Activated CD8-positive, alpha-beta T cell treated with anti-CD3 and anti-CD28 coated beads, Interleukin-2, amount 10 ng/mL, durations not matched to agents 7 days and 5 days (primary cell): Measurements from ENCODE around the gene NYAP1. TPM values are rescaled to one million over a fixed set of nuclear protein-coding genes. Genes with fewer than 3 reads are reported as not detected.
"Not testable (repeated sequence)": the region's sequence is repeated elsewhere in the genome, so short reads cannot be mapped to it uniquely, and the experiment has no call there.

Experiments used
- ATAC-seq: fragments of 150-1000 bp; cut with Tn5 transposase; one replicate; pipeline ENCODE4 v1.10.0; 2021; ENCODE audit warnings: moderate library complexity
- CTCF ChIA-PET: fragments of 350-600 bp; sonication (Branson Sonifier 250); formaldehyde crosslinking; loops from one replicate; lab custom pipeline; 2021; ENCODE audit warnings: antibody characterized with exemption; lab: Charles Lee
- POLR2A ChIA-PET: fragments of 350-600 bp; sonication (Branson Sonifier 250); formaldehyde crosslinking; loops from one replicate; lab custom pipeline; 2021; ENCODE audit warnings: antibody characterized with exemption; lab: Charles Lee
- DNase-seq: peaks from one replicate; pipeline ENCODE4 v3.0.0-alpha.2; 2020
- H3K27ac Mint-ChIP-seq: one replicate; pipeline ENCODE4 v1.8.0; 2021; ENCODE audit warnings: mild to moderate bottlenecking, mixed read lengths
- H3K27me3 Mint-ChIP-seq: one replicate; pipeline ENCODE4 v1.8.0; 2021; ENCODE audit warnings: low read depth, mixed read lengths
- H3K36me3 Mint-ChIP-seq: one replicate; pipeline ENCODE4 v1.8.0; 2021; ENCODE audit warnings: low read depth, mixed read lengths
- H3K4me1 Mint-ChIP-seq: one replicate; pipeline ENCODE4 v1.8.0; 2021; ENCODE audit warnings: low read depth, mixed read lengths
- H3K4me3 Mint-ChIP-seq: one replicate; pipeline ENCODE4 v1.8.0; 2021; ENCODE audit warnings: mild to moderate bottlenecking, mixed read lengths
- H3K9me3 Mint-ChIP-seq: one replicate; pipeline ENCODE4 v1.8.0; 2022; ENCODE audit warnings: mixed read lengths; ENCODE audit not compliant: insufficient read depth
- total RNA-seq, 2 experiments: library from RNA; stranded (reverse); gene quantifications; one replicate each; pipeline ENCODE4 v1.2.3, GENCODE V29; 2021

NYAP1 gene
- total RNA-seq, 2 experiments from 2014 or later, result 0.23 TPM; not detected in 1

DNA sequence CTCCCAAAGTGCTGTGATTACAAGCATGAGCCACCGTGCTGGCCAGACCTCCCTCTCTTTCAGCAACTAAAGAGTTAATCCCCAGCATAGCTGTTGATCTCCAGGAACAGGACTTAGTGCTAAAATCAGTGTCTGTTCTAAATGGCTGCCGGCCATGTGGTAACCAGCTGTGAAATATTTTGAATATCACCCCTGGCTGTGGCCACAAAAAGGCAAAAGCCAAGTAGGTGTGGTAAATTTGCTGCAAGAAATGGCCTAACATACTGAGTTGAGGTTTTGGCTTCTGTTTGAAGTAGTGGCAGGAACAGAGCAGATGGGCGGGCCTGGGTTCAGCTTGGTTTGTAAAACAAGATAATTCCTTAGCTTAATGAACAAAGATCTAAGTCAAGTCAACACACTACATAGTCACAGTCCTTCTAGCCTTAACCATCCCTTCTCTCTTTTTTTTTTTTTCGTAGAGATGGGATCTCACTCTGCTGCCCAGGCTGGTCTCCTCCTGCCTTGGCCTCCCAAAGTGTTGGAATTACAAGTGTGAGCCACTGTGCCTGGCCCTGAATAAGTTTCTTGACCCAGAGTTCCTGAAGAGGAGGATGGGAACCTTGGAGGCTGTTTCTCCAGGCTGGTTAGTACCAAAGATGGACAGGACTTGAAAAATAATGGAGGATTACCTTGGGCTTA is 32.5 kb downstream of the NYAP1 start:
- Mint-ChIP-seq H3K27ac (peak overlapping the region; percentile 53), H3K9me3 (no peaks in the 10 kb centered on the region)

DNA sequence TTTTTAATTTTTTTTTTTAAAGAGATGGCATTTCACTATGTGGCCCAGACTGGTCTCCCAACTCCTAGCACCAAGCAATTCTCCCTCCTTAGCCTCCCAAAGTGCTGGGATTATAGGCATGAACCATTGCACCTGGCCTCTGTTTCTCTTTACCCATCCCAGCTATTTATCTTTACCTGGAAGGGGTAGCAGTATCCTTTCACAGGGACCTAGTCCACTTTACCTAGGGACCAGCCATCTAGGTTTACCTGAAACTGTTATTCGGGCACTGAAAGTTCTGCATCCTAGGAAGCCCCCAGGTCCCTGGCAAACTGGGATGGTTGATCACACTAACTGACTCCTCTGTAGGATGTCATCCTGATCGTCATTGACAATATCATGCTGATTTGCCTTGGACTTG is 33.6 kb downstream of the NYAP1 start:
- H3K4me1 Mint-ChIP-seq, result peaks cover 26% of the 10 kb centered on the region
- ATAC-seq, result no peak
- ChIA-PET CTCF (interaction anchor here (2.4 to 4.2 kb wide), 2 partner anchors 35 to 42 kb away, joined by 9 to 21 read pairs; no protein-coding TSS in a partner anchor), POLR2A (no interaction called here)
- no peak overlapping the region for H3K4me3 Mint-ChIP-seq
- H3K9me3 Mint-ChIP-seq, result no peaks in the 10 kb centered on the region
- H3K27me3 Mint-ChIP-seq, result no peaks in the 10 kb centered on the region
- no peaks in the 10 kb centered on the region for H3K36me3 Mint-ChIP-seq
- DNase-seq, result no peak
- no peak overlapping the region for H3K27ac Mint-ChIP-seq

More for the DNA sequence above, 32.5 kb downstream of the NYAP1 start:
- ChIA-PET POLR2A (interaction anchor here (0.5 to 1.2 kb wide), 5 partner anchors 29 to 328 kb away, joined by 3 to 7 read pairs (median 4); no protein-coding TSS in a partner anchor), CTCF (interaction anchor here (0.8 to 4.2 kb wide), 4 partner anchors 32 to 43 kb away, joined by 3 to 21 read pairs (median 4); partner anchors contain the start of gene TSC22D4)
- ATAC-seq, result peak; percentile 96
- Mint-ChIP-seq H3K36me3 (no peaks in the 10 kb centered on the region), H3K4me3 (peak overlapping the region; percentile 6), H3K27me3 (no peaks in the 10 kb centered on the region), H3K4me1 (peaks cover 26% of the 10 kb centered on the region)
- peak; percentile 84 for DNase-seq

DNA sequence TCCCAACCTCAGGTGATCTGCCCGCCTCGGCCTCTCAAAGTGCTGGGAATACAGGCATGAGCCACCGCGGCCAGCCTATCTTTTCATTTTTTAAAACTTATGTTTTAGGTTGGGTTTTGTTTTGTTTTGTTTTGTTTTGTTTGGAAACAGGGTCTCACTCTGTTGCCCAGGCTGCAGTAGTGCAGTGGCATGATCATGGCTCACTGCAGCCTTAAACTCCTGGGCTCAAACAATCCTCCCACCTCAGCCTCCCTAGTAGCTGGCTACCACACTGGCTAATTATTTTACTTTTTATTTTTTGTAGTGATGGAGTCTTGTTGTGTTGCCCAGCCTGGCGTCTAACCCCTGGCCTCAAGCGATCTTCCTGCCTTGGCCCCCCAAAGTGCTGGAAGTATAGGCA is 35.9 kb downstream of the NYAP1 start:
- Mint-ChIP-seq H3K36me3 (no peaks in the 10 kb centered on the region), H3K9me3 (no peaks in the 10 kb centered on the region), H3K27me3 (no peaks in the 10 kb centered on the region), H3K4me3 (no peak overlapping the region), H3K27ac (no peak overlapping the region), H3K4me1 (peaks cover 26% of the 10 kb centered on the region)
- CTCF ChIA-PET, result no interaction called here
- ATAC-seq (no peak), DNase-seq (no peak)
- POLR2A ChIA-PET, result no interaction called here

DNA sequence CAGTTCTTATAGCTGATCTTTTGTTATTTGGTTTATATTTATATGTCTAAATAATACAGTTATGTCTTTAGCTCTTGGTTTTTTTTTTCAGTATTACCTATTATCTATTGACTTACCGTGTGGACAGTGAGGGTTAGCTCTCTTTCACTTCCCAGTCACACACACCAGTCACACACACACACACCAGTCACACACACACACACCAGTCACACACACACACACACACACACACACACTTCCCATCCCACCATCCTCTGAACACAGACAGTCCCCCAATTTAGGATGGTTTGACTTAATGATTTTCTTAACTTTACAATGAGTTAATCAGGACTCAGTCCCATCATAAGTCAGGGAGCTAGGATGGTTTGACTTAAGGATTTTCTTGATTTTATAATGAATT is 36.4 kb downstream of the NYAP1 start:
- Mint-ChIP-seq H3K4me3 (no peak overlapping the region), H3K27ac (no peak overlapping the region), H3K36me3 (no peaks in the 10 kb centered on the region), H3K27me3 (no peaks in the 10 kb centered on the region), H3K4me1 (peaks cover 23% of the 10 kb centered on the region), H3K9me3 (no peaks in the 10 kb centered on the region)
- DNase-seq (no peak), ATAC-seq (no peak)
- CTCF ChIA-PET, result interaction anchor here (1.3 kb wide), 1 partner anchor 37 kb away, joined by 3 read pairs; no protein-coding TSS in a partner anchor
- POLR2A ChIA-PET, result interaction anchor here (0.7 kb wide), 1 partner anchor 100 kb away, joined by 4 read pairs; no protein-coding TSS in a partner anchor

DNA sequence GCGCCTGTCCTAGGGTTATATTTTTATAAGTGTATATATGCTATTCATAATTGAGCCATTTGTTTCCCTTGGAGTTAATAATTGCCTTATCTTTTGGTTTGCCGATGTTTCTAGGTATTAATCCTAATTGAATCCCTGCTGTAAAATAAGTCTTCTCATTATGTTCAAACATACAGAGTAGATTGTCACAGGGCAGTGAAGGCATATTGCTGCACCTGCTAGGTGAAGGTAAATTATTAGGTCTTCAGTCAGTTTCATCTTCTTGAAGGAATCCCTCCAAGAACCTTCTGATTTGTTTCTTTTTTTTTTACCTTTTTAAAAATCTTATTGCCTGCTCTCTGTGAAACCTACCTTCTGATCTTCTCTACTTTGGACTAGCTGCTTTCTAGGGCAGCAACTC is 37.3 kb downstream of the NYAP1 start:
- ChIA-PET CTCF (interaction anchor here (1.3 kb wide), 1 partner anchor 38 kb away, joined by 3 read pairs; no protein-coding TSS in a partner anchor), POLR2A (no interaction called here)
- no peaks in the 10 kb centered on the region for H3K9me3 Mint-ChIP-seq
- no peaks in the 10 kb centered on the region for H3K27me3 Mint-ChIP-seq
- H3K4me3 Mint-ChIP-seq, result no peak overlapping the region
- no peaks in the 10 kb centered on the region for H3K36me3 Mint-ChIP-seq
- DNase-seq, result no peak
- no peak for ATAC-seq
- peaks cover 14% of the 10 kb centered on the region for H3K4me1 Mint-ChIP-seq
- no peak overlapping the region for H3K27ac Mint-ChIP-seq

DNA sequence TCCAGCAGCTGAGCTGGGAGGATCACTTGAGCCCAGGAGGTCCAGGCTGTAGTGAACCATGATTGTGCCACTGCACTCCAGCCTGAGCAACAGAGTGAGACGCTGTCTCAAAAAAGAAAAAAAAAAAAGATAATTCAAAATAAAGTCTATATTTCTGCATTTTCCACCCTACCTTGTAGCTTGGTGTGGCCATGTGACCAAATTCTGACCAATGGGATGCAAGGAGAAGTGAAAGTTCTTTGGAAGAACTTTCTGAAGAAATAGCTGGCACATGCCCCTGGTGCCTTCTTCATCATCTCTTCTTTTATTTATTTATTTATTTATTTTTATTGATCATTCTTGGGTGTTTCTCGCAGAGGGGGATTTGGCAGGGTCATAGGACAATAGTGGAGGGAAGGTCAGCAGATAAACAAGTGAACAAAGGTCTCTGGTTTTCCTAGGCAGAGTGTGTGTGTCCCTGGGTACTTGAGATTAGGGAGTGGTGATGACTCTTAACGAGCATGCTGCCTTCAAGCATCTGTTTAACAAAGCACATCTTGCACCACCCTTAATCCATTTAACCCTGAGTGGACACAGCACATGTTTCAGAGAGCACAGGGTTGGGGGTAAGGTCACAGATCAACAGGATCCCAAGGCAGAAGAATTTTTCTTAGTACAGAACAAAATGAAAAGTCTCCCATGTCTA is 38.3 kb downstream of the NYAP1 start:
- POLR2A ChIA-PET, H3K4me1 Mint-ChIP-seq, DNase-seq, H3K9me3 Mint-ChIP-seq, H3K27me3 Mint-ChIP-seq, H3K36me3 Mint-ChIP-seq, CTCF ChIA-PET, H3K27ac Mint-ChIP-seq, H3K4me3 Mint-ChIP-seq, ATAC-seq: not testable (repeated sequence)

DNA sequence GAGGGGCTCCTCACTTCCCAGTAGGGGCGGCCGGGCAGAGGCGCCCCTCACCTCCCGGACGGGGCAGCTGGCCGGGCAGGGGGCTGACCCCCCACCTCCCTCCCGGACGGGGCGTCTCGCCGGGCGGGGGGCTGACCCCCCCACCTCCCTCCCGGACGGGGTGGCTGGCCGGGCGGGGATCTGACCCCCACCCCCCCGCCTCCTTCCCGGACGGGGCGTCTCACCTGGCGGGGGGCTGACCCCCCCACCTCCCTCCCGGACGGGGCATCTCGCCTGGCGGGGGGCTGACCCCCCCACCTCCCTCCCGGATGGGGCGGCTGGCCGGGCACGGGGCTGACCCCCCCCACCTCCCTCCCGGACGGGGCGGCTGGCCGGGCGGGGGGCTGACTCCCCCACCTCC is 39.5 kb downstream of the NYAP1 start:
- H3K36me3 Mint-ChIP-seq, POLR2A ChIA-PET, H3K27me3 Mint-ChIP-seq, ATAC-seq, H3K4me1 Mint-ChIP-seq, CTCF ChIA-PET, H3K27ac Mint-ChIP-seq, H3K4me3 Mint-ChIP-seq, H3K9me3 Mint-ChIP-seq, DNase-seq: not testable (repeated sequence)

DNA sequence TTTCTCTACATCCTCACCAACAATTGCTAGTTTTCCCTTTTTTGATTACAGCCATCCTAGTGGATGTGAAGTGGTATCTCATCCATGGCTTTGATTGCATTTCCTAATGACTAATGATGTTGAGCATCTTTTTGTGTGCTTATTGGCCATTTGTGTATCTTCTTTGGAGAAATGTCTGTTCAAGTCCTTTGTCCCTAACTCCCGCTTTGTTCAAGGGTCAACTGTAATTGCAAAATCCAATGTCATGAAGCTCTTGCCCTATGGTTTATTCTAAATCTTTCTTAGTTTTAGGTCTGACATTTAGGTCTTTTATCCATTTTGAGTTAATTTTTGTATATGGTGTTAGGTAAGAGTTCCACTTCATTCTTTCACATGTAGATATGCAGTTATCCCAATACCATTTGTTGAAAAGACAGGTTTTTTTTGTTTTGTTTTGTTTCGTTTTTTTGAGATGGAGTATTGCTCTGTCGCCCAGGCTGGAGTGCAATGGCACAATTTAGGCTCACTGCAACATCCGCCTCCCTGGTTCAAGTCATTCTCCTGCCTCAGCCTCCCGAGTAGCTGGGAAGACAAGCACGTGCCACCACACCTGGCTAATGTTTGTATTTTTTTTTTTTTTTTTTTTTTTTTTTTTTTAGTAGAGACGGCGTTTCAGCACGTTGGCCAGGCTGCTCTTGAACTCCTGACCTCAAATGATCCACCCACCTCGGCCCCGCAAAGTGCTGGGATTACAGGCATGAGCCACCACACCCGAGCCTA is 44.6 kb downstream of the NYAP1 start:
- H3K36me3 Mint-ChIP-seq, DNase-seq, H3K4me3 Mint-ChIP-seq, H3K9me3 Mint-ChIP-seq, H3K27ac Mint-ChIP-seq, H3K4me1 Mint-ChIP-seq, ATAC-seq, POLR2A ChIA-PET, H3K27me3 Mint-ChIP-seq: not testable (repeated sequence)
- CTCF ChIA-PET, result interaction anchor here (0.9 to 1.6 kb wide), 5 partner anchors 16 to 47 kb away, joined by 3 to 5 read pairs (median 3); no protein-coding TSS in a partner anchor

DNA sequence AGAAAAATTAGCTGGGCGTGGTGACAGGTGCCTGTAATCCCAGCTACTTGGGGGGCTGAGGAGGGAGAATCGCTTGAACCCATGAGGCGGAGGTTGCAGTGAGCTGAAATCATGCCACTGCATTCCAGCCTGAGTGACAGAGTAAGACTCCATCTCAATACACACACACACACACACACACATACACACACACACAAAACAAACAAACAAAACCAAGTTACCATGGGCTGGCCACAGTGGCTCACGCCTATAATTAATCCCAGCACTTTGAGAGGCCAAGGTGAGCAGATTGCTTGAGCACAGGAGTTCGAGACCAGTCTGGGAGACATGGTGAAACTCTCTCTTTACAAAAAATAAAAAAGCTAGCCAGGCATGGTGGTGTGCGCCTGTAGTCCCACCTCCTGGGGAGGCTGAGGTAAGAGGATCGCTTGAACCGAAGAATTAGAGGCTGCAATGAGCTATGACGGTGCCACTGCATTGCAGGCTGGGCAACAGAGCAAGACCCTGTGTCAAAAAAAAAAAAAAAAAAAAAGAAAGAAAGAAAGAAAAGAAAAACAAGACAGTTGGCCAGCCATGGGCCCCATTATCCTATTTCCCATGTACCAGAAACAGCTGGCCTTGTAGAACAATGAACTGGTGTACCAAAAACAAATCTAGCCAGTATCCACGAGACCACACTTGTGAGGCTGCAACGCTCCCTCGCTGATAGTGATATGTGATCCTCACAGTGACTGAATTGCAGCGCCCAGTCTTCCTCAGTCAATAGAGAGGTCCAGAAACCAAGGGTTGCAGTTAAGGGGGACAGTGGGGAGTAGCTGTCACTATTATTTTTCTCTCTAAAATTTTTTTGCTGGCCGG is 48.7 kb downstream of the NYAP1 start:
- ATAC-seq, result no peak
- H3K4me1 Mint-ChIP-seq, result peaks cover 3% of the 10 kb centered on the region
- ChIA-PET POLR2A (no interaction called here), CTCF (interaction anchor here (1.5 to 2.7 kb wide), 2 partner anchors 27 to 57 kb away, joined by 4 to 7 read pairs; no protein-coding TSS in a partner anchor)
- H3K4me3 Mint-ChIP-seq, result no peak overlapping the region
- no peak overlapping the region for H3K27ac Mint-ChIP-seq
- H3K36me3 Mint-ChIP-seq, result no peaks in the 10 kb centered on the region
- no peak for DNase-seq
- H3K9me3 Mint-ChIP-seq, result no peaks in the 10 kb centered on the region
- no peaks in the 10 kb centered on the region for H3K27me3 Mint-ChIP-seq

DNA sequence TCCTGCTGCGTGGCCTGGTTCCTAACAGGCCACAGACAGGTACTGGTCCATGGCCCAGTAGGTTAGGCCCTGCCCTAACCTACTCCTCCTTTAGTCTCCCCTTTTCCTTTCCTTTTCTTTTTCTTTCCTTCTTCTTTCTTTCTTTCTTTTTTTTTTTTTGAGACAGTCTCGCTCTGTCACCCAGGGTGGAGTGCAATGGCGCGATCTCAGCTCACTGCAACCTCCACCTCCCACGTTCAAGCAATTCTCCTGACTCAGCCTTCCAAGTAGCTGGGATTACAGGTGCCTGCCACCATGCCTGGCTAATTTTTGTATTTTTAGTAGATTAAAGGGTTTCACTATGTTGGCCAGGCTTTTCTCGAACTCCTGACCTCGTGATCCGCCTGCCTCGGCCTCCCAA is 52.3 kb downstream of the NYAP1 start:
- H3K27me3 Mint-ChIP-seq, H3K4me3 Mint-ChIP-seq, H3K9me3 Mint-ChIP-seq, DNase-seq, H3K36me3 Mint-ChIP-seq, H3K27ac Mint-ChIP-seq, ATAC-seq, POLR2A ChIA-PET: not testable (repeated sequence)
- CTCF ChIA-PET, result interaction anchor here (0.6 kb wide), 1 partner anchor 24 kb away, joined by 3 read pairs; no protein-coding TSS in a partner anchor
- H3K4me1 Mint-ChIP-seq, result peaks cover 25% of the 10 kb centered on the region

DNA sequence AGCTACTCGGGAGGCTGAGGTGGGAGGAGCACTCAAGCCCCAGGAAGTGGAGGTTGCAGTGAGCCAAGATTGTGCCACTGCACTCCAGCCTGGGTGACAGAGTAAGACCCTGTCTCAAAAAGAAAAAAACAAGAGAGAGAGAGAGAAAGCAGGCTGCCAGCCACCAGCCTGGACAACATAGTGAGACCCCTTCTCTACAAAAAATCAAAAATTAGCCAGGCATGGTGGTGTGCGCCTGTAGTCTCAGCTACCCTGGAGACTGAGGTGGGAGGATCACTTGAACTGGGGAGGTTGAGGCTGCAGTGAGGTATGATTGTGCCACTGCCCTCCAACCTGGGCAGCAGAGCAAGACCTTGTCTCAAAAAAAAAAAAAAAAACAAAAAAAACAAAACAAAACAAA is 53.0 kb downstream of the NYAP1 start:
- Mint-ChIP-seq H3K36me3 (peaks cover 13% of the 10 kb centered on the region), H3K4me1 (peaks cover 32% of the 10 kb centered on the region)
- POLR2A ChIA-PET, ATAC-seq, CTCF ChIA-PET, H3K27me3 Mint-ChIP-seq, H3K27ac Mint-ChIP-seq, H3K9me3 Mint-ChIP-seq, H3K4me3 Mint-ChIP-seq, DNase-seq: not testable (repeated sequence)
